GM18870 (cell line): ENCODE results near the gene TFPI.

Experiments
- ATAC-seq: cut with Tn5 transposase; IDR thresholded peaks from one replicate; pipeline ENCODE4 v1.9.1; 2021; ENCODE audit warnings: moderate library complexity; ENCODE audit not compliant: unreplicated experiment

TFPI gene

DNA sequence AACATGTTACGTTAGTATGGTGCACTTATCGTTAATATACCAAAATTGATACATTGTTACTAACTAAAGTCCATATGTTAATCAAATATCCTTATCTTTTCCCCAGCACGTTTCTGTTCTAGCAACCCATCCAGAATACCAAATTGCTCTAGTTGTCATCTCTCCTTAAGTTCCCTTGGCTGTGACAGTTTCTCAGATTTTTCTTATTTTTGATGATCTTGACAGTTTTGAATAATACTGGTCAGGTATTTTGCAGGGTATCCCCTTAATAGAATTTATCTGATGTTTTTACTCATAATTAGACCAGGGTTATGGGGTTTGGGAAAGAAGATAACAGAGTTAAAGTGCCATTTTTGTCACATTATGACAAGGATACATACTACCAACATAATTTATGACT is 47.8 kb downstream of the TFPI start:
- ATAC-seq: no peak

DNA sequence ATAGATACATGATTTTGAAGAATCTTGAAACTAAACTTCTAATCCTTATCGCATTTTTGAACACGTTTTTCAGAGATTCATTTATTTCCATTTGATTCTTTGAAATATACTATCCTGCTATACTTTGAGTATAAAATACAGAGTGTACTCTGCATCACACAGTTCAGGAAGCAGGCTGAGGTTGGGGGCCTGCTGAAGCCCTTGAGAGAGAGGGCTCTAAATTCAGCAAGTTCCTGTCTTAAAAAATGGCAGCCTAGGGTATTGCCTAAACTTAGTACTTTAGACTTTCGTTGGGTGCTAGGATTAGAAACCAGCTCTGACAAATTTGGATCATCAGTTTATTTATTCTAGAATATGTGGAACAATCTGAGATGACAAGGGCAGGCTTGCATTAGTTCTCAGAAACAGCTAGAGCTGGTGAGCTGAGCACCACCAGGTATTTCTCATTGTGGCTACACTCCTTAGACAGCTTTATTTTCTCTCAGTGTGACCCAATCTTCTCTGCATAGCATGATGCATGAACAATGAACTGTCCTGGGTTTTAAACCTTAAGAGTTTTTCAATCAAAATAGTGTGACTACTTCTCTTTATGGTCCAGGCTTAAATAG is 49.1 kb downstream of the TFPI start:
- no peak for ATAC-seq

DNA sequence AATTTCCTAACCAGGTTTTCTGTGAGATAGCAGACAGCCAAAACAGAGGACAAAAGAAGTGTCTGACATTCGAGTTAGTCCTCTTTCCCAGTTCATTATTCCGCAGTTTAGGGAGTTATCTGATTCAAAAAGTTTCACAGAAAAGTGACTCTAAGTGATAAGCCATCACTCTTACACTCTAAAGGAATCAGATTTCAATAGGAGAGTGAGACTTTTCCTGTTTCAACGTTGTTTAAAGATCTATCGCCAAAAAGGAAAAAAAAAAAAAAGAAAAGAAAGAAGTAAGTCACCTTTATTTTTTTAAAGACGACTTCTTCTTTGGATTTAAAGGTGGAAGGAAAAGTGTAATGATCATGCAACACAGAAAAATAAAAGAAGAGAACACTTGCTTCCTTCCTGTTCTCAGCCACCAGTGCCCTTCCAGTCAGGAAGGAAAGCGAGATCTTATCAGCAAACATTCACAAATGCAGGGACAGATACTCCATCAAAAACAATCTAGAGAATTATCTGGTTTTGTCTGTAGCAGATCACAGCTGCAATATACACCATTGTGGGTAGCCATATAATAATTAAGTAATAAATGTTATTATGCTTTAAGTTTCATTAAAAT is 49.8 kb downstream of the TFPI start:
- no peak for ATAC-seq

DNA sequence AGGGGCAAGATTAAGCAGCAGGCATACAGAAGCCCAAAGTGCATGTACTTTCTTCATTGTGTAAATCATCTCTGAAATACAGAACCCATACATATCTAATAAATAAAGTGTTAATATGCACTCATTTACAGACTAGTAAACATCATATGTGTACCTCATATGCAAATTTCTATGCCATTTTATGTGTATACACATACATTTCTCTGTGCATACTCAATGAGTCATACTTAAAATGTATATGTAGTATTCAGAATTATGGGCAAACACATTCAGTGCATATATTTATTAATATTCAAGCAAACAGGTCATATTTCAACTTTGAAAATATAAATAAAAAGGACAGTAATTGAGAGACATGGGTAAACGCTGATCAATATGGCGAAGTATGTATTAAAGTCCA is 50.5 kb downstream of the TFPI start:
- ATAC-seq: no peak

DNA sequence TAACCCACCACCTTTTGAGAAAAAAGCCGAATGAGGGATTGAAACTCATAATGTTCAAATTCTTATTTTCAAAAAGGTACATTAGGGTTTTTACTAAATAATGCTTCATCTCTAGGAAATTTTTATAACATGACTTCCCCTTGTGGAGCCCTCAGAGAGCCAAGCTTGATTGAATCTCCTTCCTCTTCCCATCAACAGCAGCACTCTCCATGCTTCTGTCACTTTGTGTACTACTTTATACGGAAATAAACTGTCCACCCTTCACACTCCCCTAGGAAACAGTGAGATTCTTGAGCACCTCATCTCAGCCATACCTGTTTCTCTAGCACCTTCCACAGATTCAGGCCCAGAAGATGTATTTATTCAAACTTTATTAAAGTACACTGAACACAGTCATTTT is 51.8 kb downstream of the TFPI start:
- ATAC-seq: no peak

DNA sequence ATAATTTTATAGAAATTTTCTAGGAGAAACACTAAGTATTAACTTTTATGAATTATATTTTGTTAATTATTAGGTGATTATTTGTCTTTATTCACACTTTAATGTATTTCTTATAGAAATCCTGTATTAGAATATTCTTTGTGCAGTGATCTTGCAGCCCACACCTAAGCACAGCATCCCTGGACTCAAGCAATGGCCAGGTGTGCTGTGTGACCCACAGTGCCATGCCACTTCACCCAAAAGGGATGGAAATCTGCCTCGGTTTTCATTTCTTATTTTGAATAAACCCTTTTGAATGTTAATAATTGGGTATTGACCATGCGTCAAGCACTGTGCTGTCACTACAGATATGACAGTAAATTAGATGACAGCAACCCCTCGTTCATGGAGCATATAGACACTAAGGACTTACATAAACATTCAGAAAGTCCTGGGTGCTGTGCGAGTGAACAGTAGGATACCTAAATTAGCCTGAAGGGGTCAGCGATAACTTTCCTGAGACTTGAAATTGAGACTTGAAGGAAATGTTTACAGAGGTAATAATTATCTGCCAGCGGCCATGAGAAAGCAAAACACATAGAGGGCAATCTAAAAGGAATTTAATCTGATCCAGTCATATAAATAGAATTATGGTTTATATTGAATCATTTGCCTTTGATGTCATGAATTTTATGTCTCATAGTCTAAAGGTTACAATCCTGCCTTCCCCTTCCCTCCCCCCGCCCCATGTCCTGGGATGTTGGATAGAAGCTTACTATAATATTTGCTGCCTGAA is 53.5 kb downstream of the TFPI start:
- ATAC-seq: no peak

DNA sequence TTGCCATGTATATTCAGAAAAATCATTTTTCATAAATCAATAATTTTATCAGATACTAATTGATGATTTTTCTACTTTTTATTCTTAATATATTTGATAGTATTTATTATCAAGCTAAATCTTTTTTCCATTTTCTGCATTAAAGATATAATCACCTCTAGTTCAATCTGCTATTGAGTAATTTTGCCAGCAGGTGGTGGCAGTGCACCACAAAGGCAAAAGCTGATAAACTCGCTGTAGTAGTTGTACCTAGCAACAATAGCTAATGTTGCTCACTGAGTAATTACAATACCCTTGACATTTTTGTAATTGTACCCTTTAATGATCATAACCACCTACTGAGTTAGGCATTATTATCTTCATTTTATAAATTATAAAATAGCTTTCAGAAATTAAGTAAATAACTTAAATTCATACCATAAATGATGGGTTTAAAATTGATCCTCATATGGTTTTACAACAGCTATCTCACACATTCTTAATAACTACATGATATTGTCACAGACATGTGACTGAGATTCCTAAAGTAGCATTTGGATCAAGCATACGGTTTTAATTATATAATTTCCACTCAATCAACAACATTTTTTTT is 54.2 kb downstream of the TFPI start:
- ATAC-seq: peak; percentile 93

DNA sequence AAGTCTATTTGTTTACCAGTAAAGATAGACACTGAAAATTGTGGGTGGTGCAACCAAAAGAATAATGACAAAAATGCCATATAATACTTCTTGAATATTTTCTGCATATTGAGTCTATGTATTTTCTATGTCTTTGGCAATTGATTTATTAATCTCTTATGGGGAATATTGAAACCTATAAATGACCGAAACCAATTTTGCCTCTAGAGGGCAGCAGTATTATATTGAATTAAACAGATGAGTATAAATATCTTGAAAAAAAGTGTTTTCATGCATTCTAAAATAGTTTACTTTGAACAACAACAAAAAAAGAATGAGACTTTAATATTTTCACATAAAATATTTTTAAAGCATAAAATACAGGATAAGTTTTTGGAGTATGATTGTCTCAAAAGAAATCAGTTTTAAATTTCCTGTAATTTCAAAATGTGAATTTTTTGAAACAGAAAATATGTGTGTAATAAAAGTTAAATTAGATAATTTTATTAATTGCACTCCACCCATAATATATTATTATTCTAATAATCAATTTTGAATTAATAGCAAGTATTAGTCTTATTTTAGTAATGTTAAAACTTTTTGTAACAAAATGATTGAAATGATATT is 56.3 kb downstream of the TFPI start:
- no peak for ATAC-seq

DNA sequence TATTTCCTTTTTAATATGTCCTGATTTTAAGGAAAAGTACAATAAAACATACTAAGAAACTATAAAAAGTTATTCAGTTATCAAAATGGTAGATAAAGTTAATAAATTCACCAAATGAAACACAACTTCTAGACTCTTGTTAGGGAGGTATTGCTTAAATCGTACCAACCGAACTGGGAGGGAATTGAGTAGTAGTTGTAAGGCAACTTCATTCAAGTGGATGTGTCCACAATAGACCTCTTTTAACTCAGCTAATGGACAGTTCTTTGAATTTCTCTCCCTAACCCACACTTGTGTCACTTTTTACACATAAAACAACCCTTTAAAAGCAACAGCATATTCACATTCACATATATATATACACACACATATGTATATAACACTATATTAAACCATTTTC is 57.1 kb downstream of the TFPI start:
- no peak for ATAC-seq

DNA sequence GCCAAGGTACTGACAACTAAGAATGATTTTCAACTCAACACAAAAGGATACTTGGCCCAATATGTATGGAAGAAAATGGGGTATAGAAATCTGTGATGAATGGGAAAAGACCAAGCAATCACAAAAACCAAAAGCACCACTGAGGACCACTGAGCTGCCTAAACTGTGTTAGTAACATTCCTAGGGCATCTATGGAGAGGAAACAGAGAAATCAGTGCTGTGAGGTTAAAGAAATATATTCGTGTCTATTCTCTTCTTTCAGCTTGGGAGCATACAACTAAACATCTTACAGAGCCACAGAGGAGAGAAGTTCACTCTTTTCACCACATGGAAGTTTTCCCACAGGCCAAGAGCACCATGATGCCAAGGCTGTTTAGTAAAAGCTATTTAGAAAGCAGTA is 58.9 kb downstream of the TFPI start:
- ATAC-seq: no peak

DNA sequence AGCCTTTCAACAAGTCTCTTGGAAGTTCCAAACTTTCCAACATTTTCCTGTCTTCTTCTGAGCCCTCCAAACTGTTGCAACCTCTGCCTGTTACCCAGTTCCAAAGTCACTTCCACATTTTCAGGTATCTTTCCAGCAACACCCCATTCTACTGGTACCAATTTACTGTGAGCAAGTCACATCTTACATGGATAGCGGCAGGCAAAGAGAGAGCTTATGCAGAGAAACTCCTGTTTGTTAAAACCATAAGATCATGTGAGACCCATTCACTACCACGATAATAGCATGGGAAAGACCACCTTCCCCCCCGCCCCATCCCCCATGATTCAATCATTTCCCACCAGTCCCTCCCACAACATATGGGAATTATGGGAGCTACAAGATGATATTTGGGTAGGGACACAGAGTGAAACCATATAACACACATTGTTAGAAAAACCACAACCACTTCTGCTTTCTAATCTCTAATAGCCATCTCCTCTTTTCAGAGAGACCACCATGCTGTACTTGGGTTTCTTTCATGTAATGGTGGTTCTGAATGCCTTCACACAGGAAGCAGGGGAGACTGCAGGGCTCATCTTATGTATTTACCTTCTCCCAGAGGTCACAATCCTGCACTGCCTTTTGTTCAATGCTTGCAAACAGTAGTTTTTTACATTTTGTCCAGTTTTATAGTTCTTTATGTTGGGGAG is 60.2 kb downstream of the TFPI start:
- ATAC-seq: no peak

DNA sequence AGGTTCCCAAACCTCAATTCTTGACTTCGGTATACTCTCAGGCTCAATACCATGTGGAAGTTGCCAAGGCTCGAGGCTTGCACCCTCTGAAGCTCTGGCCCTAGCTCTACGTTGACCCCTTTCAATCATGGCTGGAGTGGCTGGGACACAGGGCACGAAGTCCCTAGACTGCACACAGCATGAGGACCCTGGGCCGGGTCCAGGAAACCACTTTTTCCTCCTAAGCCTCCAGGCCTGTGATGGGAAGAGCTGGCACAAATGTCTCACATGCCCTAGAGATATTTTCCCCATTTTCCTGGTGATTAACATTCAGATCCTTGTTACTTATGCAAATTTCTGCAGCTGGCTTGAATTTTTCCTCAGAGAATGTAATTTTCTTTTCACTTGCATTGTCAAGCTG is 61.1 kb downstream of the TFPI start:
- no peak for ATAC-seq

DNA sequence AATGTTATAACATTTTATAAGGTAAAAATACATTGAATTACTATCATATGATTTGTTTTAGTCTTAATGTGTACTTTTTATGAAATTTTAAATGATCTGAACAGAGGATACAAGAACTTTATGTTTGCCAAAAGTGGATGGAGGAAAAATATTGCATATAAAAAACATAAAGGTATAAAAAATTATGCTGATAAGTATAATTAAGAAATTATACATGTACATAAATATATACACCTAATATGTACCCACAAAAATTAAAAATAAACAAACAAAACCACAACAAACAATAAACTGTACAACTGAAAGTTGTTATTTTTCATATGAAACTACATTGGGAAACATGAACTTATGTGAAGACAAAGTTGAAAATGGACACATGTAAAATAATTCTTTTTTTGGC is 68.0 kb downstream of the TFPI start:
- ATAC-seq: no peak

DNA sequence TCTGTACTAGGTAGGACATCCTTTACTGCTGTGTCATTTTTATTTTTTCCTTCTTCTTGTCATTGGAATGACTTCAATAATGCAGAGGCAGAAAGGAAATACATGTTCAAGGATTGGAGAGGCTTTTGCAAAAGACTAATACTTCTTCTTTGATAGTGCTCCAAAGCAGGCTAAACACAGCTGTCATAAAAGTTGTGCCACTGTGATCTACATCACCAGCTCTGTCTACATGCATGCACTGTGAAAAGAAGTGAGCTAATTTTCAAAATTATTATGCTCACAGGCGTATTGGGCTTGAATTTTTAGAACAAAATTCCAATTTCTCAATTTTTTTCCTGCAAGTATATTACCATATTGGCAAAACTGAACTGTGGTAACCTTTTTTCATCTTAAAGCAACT is 68.7 kb downstream of the TFPI start:
- ATAC-seq: no peak

DNA sequence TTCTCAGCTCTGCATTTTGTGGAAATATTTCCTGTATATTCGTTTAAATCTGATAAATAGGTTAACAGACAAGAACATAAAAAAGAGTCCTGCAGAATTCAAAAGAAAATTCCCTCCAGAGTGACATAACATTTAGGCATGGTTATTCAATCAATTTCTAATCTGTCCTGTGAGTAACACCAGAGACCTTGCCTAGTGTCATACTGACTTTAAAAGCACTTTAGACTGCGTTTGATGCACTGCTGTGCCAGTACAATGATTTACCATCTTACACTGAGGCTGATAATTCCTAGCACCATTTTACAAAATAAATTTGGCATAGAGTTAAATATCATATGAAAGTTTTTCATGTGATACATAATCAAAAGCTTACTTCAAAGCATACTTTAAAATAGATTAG is 70.7 kb downstream of the TFPI start:
- no peak for ATAC-seq

DNA sequence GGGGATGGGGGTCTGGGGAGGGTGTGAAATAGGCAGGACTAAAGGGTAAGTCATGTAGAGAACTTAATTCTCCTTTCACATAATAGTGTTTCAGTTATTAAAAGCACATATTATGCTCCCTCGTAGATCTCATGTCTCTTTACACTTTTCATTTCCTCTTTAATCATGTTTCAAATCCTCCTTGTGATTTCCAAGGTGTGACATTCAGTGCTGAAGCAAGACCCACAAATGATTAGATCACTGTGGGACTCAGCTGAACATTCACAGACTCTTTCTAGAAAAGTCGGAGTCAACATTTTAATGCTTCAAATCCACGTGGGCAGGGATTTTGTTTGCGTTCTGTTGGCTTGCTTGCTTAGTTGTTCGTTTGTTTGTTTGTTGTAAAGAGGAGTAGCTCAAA is 71.4 kb downstream of the TFPI start:
- peak; percentile 82 for ATAC-seq

DNA sequence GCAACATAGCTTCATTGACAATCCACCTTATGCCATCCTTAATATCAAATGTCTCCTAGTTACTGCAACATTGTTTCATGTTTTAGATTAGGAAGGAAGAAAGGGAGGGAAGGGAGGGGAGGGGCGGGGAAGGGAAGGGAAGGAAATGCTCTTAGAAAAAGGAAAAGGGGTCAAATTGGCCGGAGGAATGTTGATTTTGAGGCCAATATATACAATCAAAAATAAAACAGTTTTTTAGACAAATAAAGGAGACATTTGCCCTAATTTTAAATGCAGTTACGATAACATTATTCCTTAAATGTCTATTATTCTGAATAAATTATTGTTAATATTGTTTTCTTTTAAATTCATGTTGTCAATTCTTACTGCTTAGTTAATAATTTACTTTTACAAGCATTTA is 72.7 kb downstream of the TFPI start:
- no peak for ATAC-seq

DNA sequence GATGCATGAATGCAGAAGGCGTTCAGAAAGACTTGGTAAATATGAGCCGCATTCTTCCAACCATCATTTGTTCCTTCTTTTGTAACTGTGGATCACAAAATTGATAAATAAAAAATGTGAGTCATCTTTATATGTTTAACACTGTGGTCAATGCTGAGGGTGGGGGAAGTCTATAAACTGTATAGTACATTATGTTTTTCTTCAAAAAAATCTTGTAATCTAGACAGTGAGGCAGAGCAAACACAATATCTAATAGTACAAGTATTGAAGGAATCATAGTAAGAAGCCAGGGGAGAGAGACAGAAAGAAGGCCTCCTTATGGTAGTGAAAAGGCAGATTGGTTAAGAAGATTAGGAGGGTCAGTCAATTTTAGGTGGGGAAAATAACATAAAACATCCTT is 75.5 kb downstream of the TFPI start:
- no peak for ATAC-seq

DNA sequence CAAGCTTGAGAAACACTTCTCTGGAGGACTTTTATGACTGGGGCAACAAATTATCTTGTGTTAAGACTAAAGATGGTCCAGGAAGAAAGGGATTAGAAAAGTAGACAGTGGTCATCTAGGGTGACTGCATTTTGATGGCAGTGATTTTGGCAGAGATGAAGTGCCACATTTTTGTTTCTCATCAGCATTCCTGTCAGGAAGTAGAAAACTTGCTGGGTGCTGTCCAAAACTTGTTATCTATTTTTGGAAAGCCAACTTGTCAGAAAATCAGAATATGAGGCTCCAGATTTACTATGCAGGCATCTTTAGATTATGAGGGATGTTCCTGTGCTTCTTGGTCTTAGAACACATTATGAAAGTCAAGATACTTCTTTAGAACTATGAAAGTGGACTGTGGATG is 77.2 kb downstream of the TFPI start:
- no peak for ATAC-seq

DNA sequence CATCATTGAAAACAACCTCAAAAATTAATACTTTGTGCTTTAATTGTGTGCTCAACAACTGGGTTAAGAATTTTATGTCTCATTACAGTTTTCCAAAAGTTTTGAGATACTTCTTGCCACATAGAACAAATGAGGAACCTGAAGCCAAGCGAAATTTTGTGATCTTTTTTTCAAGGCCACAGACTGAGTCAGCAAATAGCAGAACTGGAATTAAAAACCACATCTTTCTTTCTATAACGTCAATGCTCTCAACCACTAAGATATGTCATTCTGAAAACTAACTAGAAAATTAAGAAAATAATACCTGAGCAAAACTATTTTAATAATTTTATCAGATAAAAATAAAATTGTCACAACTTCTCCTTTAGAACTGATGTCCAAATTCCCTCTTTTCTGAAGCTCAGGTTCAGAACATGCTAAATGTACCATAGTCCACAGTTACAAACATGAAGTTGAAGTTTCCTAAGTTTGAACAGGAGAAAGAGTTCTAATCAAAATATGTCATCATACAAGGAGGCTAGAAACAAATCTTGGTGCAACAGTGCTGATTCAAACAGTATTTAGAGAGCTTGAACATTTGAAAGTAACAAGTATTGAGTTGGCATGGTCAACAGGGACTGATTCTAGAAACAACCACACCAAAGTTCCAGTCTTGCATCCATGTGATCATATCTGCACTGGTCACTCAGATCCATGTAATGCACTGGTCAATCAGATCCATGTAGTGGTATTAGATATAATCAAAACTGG is 78.6 kb downstream of the TFPI start:
- ATAC-seq: peak; percentile 94
